Neuronal stem cell (in vitro differentiated cells): ENCODE results near the gene MALRD1.

ENCODE experiments used
- DNase-seq: peaks from one replicate; pipeline ENCODE4 v3.0.0-alpha.2; 2013; ENCODE audit warnings: low spot score
- H2AFZ ChIP-seq: one replicate; pipeline ENCODE4 v1.6.1; 2013; ENCODE audit warnings: mild to moderate bottlenecking, low read length, inconsistent platforms
- H2AK5ac ChIP-seq: 2 replicates; pipeline ENCODE4 v1.6.1; 2013; ENCODE audit warnings: low read depth, mild to moderate bottlenecking, inconsistent platforms, low read length, moderate library complexity, mixed read lengths
- H2BK120ac ChIP-seq: 2 replicates; pipeline ENCODE4 v1.6.1; 2013; ENCODE audit warnings: low read depth, mild to moderate bottlenecking, inconsistent platforms, low read length, moderate library complexity, mixed read lengths
- H2BK12ac ChIP-seq: one replicate; pipeline ENCODE4 v1.6.1; 2013; ENCODE audit warnings: low read length, inconsistent platforms
- H2BK15ac ChIP-seq: 2 replicates; pipeline ENCODE4 v1.6.1; 2013; ENCODE audit warnings: mild to moderate bottlenecking, low read length, inconsistent platforms, mixed read lengths
- H2BK5ac ChIP-seq: one replicate; pipeline ENCODE4 v1.6.1; 2013; ENCODE audit warnings: inconsistent platforms, mild to moderate bottlenecking, low read length, moderate library complexity
- H3K14ac ChIP-seq: one replicate; pipeline ENCODE4 v1.6.1; 2013; ENCODE audit warnings: low read length, inconsistent platforms
- H3K18ac ChIP-seq: 2 replicates; pipeline ENCODE4 v1.6.1; 2013; ENCODE audit warnings: low read length, inconsistent platforms
- H3K23ac ChIP-seq: 2 replicates; pipeline ENCODE4 v1.6.1; 2013; ENCODE audit warnings: low read depth, mild to moderate bottlenecking, mixed read lengths, low read length, inconsistent platforms; ENCODE audit not compliant: poor library complexity
- H3K27ac ChIP-seq: replicated peaks from 3 replicates; pipeline ENCODE4 v1.5.1; 2013; ENCODE audit warnings: low read length, inconsistent platforms
- H3K27me3 ChIP-seq, 3 experiments: 2 replicates each; pipeline ENCODE4 v1.6.1; 2013; ENCODE audit warnings: low read length in 3 of 3, mild to moderate bottlenecking in 2 of 3, inconsistent platforms in 1 of 3, low read depth in 1 of 3, mixed read lengths in 1 of 3, moderate library complexity in 1 of 3; ENCODE audit not compliant: control insufficient read depth in 3 of 3, insufficient read depth in 3 of 3
- H3K36me3 ChIP-seq, 2 donors: replicated peaks in 1 of 2; 2 replicates each; pipeline ENCODE4 v1.6.1; 2013; ENCODE audit warnings: low read length in 2 of 2; ENCODE audit not compliant: control insufficient read depth in 2 of 2, insufficient read depth in 2 of 2
- H3K4ac ChIP-seq: 2 replicates; pipeline ENCODE4 v1.6.1; 2013; ENCODE audit warnings: inconsistent platforms, mild to moderate bottlenecking, low read length, moderate library complexity
- H3K4me1 ChIP-seq, 2 donors: 1 replicate in 1 of 2; 2 replicates in 1 of 2; pipeline ENCODE4 v1.6.1; 2013; ENCODE audit warnings: low read length in 2 of 2, low read depth in 1 of 2; ENCODE audit not compliant: control insufficient read depth in 2 of 2, insufficient read depth in 1 of 2
- H3K4me2 ChIP-seq: one replicate; pipeline ENCODE4 v1.6.1; 2013; ENCODE audit warnings: mild to moderate bottlenecking, low read length, inconsistent platforms; ENCODE audit not compliant: insufficient read depth, poor library complexity, severe bottlenecking
- H3K4me3 ChIP-seq, 2 donors: 2 replicates each; pipeline ENCODE4 v1.5.1; 2013; ENCODE audit warnings: low read length in 2 of 2, mild to moderate bottlenecking in 2 of 2, inconsistent platforms in 1 of 2, moderate library complexity in 1 of 2
- H3K79me1 ChIP-seq: one replicate; pipeline ENCODE4 v1.6.1; 2013; ENCODE audit warnings: low read depth, mild to moderate bottlenecking, inconsistent platforms, low read length, moderate library complexity
- H3K9ac ChIP-seq: one replicate; pipeline ENCODE4 v1.6.1; 2013; ENCODE audit warnings: mild to moderate bottlenecking, low read depth, low read length, inconsistent platforms; ENCODE audit not compliant: poor library complexity
- H3K9me3 ChIP-seq, 2 donors: replicated peaks in 1 of 2; 2 replicates each; pipeline versions ENCODE3 to v1.6.1; 2013; ENCODE audit warnings: low read length in 2 of 2, mild to moderate bottlenecking in 2 of 2, inconsistent platforms in 1 of 2, low read depth in 1 of 2, mixed read lengths in 1 of 2, moderate library complexity in 1 of 2; ENCODE audit not compliant: control insufficient read depth in 2 of 2, insufficient read depth in 1 of 2
- H4K8ac ChIP-seq: one replicate; pipeline ENCODE4 v1.6.1; 2013; ENCODE audit warnings: low read depth, mild to moderate bottlenecking, inconsistent platforms, low read length, moderate library complexity
- H4K91ac ChIP-seq: one replicate; pipeline ENCODE4 v1.6.1; 2013; ENCODE audit warnings: low read length, low read depth, mild to moderate bottlenecking, inconsistent platforms; ENCODE audit not compliant: poor library complexity
- WGBS, 2 donors: extraction: QIAGEN DNeasy Blood & Tissue Kit; methylation state at CpG; one replicate each; pipeline ENCODE4 v1.1.7; 2013; ENCODE audit warnings: missing lambda C conversion rate in 2 of 2, mixed read lengths in 1 of 2; ENCODE audit not compliant: insufficient read length in 2 of 2, insufficient replicate concordance in 1 of 2; ENCODE audit errors: extremely low coverage in 2 of 2; 5-methylcytosine and 5-hydroxymethylcytosine counted together

The MALRD1 gene

GRCh38 chr10:19058046-19058445 lies 9.4 kb downstream of the MALRD1 start:
- H3K4me1 ChIP-seq: peaks cover 0 to 3% of the 10 kb centered on the region in 2 donors
- H3K36me3 ChIP-seq: no peaks in the 10 kb centered on the region
- H3K18ac ChIP-seq: no peak overlapping the region
- H3K9ac ChIP-seq: no peak overlapping the region
- no peak overlapping the region for H2BK120ac ChIP-seq
- WGBS, 2 donors: no CpG with 5 or more reads among the region's 4 CpGs
- no peak overlapping the region for H3K27ac ChIP-seq
- no peaks in the 10 kb centered on the region for H3K79me1 ChIP-seq
- no peaks in the 10 kb centered on the region for H3K27me3 ChIP-seq
- H3K4me3 ChIP-seq: no peak overlapping the region
- no peak overlapping the region for H2AK5ac ChIP-seq
- H4K8ac ChIP-seq: no peak overlapping the region
- no peak overlapping the region for H3K4ac ChIP-seq
- H2BK15ac ChIP-seq: no peak overlapping the region
- H2AFZ ChIP-seq: no peak overlapping the region
- no peak overlapping the region for H3K4me2 ChIP-seq
- no peak overlapping the region for H3K23ac ChIP-seq
- H2BK5ac ChIP-seq: no peak overlapping the region
- no peaks in the 10 kb centered on the region for H3K9me3 ChIP-seq
- no peak overlapping the region for H3K14ac ChIP-seq
- no peak for DNase-seq
- no peak overlapping the region for H4K91ac ChIP-seq
- H2BK12ac ChIP-seq: no peak overlapping the region

- no peak overlapping the region for H3K23ac ChIP-seq
- H3K9me3 ChIP-seq: no peaks in the 10 kb centered on the region
- H3K4me2 ChIP-seq: no peak overlapping the region
- H2AFZ ChIP-seq: no peak overlapping the region
- no peak overlapping the region for H2BK5ac ChIP-seq
- no peaks in the 10 kb centered on the region for H3K79me1 ChIP-seq
- H2BK120ac ChIP-seq: no peak overlapping the region
- no peak overlapping the region for H4K91ac ChIP-seq
- H2BK15ac ChIP-seq: no peak overlapping the region
- no peak for DNase-seq
- H3K14ac ChIP-seq: no peak overlapping the region
- no peak overlapping the region for H2BK12ac ChIP-seq
- peaks cover 0 to 2% of the 10 kb centered on the region in 2 donors for H3K4me1 ChIP-seq
- WGBS, 2 donors: no CpG with 5 or more reads among the region's 6 CpGs
- no peak overlapping the region for H3K27ac ChIP-seq
- no peak overlapping the region for H3K18ac ChIP-seq
- no peak overlapping the region for H4K8ac ChIP-seq
- no peak overlapping the region for H3K4me3 ChIP-seq
- no peak overlapping the region for H3K9ac ChIP-seq
- H2AK5ac ChIP-seq: no peak overlapping the region
- no peak overlapping the region for H3K4ac ChIP-seq
- H3K36me3 ChIP-seq: no peaks in the 10 kb centered on the region
- H3K27me3 ChIP-seq: no peaks in the 10 kb centered on the region
Observed at GRCh38 chr10:19063986-19064385, 15.4 kb downstream of the MALRD1 start.

DNA sequence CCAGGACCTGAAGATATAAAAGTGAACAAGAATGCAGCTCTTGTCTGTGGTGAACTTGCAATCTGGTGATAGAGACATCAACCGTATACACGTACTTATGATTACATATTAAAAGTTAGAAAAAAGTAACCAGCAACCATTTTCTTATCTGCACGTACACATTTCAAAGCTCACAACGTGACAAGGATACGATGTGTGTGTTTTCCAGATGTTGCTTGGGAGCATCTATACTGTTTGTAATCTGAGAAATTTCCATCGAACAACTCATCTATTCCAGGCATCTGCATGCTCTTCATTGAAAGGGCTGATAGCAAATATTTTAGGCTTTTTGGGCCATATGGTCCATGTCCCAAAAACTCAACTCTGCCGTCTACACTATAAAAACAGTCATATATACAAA lies 23.3 kb downstream of the MALRD1 start:
- H3K4ac ChIP-seq: no peak overlapping the region
- DNase-seq: no peak
- no peak overlapping the region for H2BK120ac ChIP-seq

GRCh38 chr10:19077276-19077675 lies 28.7 kb downstream of the MALRD1 start:
- H2BK5ac ChIP-seq: no peak overlapping the region
- H3K4me2 ChIP-seq: no peak overlapping the region
- no peak overlapping the region for H2BK12ac ChIP-seq
- no peak overlapping the region for H2AK5ac ChIP-seq
- no peak for DNase-seq
- no peaks in the 10 kb centered on the region for H3K9me3 ChIP-seq
- no peak overlapping the region for H3K14ac ChIP-seq
- no peaks in the 10 kb centered on the region for H3K36me3 ChIP-seq
- no peak overlapping the region for H3K4ac ChIP-seq
- no peak overlapping the region for H4K8ac ChIP-seq
- no peak overlapping the region for H2BK15ac ChIP-seq
- no peak overlapping the region for H3K4me3 ChIP-seq
- peaks cover 0 to 2% of the 10 kb centered on the region in 2 donors for H3K4me1 ChIP-seq
- no peak overlapping the region for H4K91ac ChIP-seq
- no peak overlapping the region for H3K18ac ChIP-seq
- no peak overlapping the region for H3K27ac ChIP-seq
- no peak overlapping the region for H2AFZ ChIP-seq
- H2BK120ac ChIP-seq: no peak overlapping the region
- H3K9ac ChIP-seq: no peak overlapping the region
- H3K23ac ChIP-seq: no peak overlapping the region
- H3K27me3 ChIP-seq: no peaks in the 10 kb centered on the region
- H3K79me1 ChIP-seq: no peaks in the 10 kb centered on the region

More for the DNA sequence above, 23.3 kb downstream of the MALRD1 start:
- Histone ChIP-seq H2BK12ac (no peak overlapping the region), H3K79me1 (no peaks in the 10 kb centered on the region), H4K91ac (no peak overlapping the region), H3K4me3 (no peak overlapping the region), H3K23ac (no peak overlapping the region), H3K9ac (no peak overlapping the region), H3K14ac (no peak overlapping the region), H2AFZ (no peak overlapping the region), H3K18ac (no peak overlapping the region), H2BK15ac (no peak overlapping the region), H2BK5ac (no peak overlapping the region), H3K4me1 (peaks cover 0 to 2% of the 10 kb centered on the region in 2 donors), H3K36me3 (no peaks in the 10 kb centered on the region), H2AK5ac (no peak overlapping the region), H3K27me3 (no peaks in the 10 kb centered on the region), H3K9me3 (no peaks in the 10 kb centered on the region), H3K27ac (no peak overlapping the region), H4K8ac (no peak overlapping the region), H3K4me2 (no peak overlapping the region)
- no CpG with 5 or more reads among the region's 7 CpGs for WGBS, 2 donors
